ENCODE measurements around the gene SF3B1.
"Not testable (repeated sequence)": the region's sequence is repeated elsewhere in the genome, so short reads cannot be mapped to it uniquely, and the experiment has no call there.

SF3B1 gene

DNA sequence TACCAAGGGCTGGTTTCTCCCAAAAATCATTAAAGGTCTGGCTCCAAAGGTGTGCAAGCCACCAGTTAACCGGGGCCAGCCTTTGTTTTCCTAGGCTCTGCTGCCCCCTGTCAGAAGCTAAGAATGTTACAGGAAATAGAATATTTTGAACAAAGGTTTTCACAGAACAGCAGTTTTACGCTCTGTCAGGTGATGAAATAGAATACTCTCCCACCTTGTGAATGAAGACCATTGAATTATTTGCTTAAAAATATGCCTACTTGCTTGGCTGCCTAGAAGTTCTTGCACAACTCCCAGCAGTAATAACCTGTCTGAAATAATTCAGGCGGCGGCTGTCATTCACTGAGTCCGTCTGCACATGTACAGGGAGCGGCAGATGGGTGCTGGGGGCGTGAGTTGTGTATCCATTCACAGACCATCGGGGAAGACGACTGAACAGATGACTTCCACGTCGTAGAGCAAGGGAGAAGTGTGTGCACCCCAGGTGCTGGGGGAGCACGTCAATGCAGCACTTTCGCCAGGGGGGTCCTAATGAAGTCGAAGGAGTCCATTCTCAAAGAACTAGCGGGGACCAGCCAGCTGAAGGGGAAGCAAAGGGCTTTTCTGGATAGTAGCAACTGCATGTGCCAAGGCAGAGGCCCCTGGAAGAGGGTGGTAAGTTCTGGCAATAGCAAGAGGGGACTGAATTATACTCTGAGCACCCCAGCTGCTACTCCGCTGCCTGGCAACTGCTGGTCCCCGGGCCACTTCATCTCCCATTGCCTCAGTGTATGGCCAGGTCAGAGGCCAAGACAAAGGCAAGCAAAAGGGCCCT is 56.1 kb downstream of the SF3B1 start:
- Histone ChIP-seq H3K27ac (ENCODE audit: low read depth, low read length) (no peak overlapping the region), H3K9ac (ENCODE audit: low read depth, low read length) (no peak overlapping the region), H3K4me1 (ENCODE audit: control insufficient read depth, insufficient read depth, low read length) (no peaks in the 10 kb centered on the region), H3K4me3 (ENCODE audit: low read depth, low read length) (no peak overlapping the region), H3K36me3 (ENCODE audit: control insufficient read depth, insufficient read depth, low read length) (no peaks in the 10 kb centered on the region), H3K27me3 (ENCODE audit: control insufficient read depth, insufficient read depth, low read length) (no peaks in the 10 kb centered on the region), H3K9me3 (ENCODE audit: control insufficient read depth, insufficient read depth, low read length) (no peaks in the 10 kb centered on the region)

DNA sequence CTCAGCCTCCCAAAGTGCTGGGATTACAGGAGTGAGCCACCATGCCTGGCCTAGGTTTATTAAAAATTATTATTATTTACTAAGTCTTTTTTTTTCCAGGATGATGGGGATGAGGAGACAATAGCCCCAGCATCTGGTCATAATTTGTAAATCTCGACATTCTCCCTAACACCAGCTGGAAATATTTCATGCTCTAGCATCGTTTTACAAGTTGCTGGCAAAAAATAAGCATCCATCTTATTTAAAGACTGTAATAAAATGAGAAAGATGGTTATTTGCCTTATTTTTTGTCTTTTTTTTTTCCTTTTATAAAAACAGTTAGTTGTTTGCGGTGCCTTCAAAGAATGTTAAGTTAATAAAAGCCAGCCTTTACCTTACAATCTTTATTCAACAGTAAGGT is 56.7 kb downstream of the SF3B1 start:
- Histone ChIP-seq H3K9me3 (ENCODE audit: control insufficient read depth, insufficient read depth, low read length) (no peaks in the 10 kb centered on the region), H3K4me1 (ENCODE audit: control insufficient read depth, insufficient read depth, low read length) (no peaks in the 10 kb centered on the region), H3K36me3 (ENCODE audit: control insufficient read depth, insufficient read depth, low read length) (no peaks in the 10 kb centered on the region), H3K4me3 (ENCODE audit: low read depth, low read length) (no peak overlapping the region), H3K27ac (ENCODE audit: low read depth, low read length) (no peak overlapping the region), H3K9ac (ENCODE audit: low read depth, low read length) (no peak overlapping the region), H3K27me3 (ENCODE audit: control insufficient read depth, insufficient read depth, low read length) (no peaks in the 10 kb centered on the region)

DNA sequence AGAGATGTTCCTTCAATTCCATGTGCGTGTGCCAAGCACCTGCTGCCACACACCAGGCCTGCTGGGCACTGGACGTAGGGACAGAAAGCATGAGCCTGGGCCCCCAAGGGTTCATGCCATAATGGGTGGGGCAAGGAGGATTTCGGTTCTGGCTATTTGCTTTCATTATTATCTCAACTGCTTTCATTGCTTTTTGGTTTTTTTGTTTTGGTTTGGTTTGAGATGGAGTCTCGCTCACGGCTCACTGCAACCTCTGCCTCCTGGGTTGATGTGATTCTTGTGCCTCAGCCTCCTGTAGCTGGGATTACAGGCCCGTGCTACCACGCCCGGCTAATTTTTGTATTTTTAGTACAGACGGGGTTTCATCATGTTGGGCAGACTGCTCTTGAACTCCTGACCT is 57.2 kb downstream of the SF3B1 start:
- H3K4me1 ChIP-seq (ENCODE audit: control insufficient read depth, insufficient read depth, low read length), result no peaks in the 10 kb centered on the region
- no peak overlapping the region for H3K4me3 ChIP-seq (ENCODE audit: low read depth, low read length)
- no peaks in the 10 kb centered on the region for H3K9me3 ChIP-seq (ENCODE audit: control insufficient read depth, insufficient read depth, low read length)
- H3K9ac ChIP-seq (ENCODE audit: low read depth, low read length), result no peak overlapping the region
- no peaks in the 10 kb centered on the region for H3K27me3 ChIP-seq (ENCODE audit: control insufficient read depth, insufficient read depth, low read length)
- no peak overlapping the region for H3K27ac ChIP-seq (ENCODE audit: low read depth, low read length)
- no peaks in the 10 kb centered on the region for H3K36me3 ChIP-seq (ENCODE audit: control insufficient read depth, insufficient read depth, low read length)

DNA sequence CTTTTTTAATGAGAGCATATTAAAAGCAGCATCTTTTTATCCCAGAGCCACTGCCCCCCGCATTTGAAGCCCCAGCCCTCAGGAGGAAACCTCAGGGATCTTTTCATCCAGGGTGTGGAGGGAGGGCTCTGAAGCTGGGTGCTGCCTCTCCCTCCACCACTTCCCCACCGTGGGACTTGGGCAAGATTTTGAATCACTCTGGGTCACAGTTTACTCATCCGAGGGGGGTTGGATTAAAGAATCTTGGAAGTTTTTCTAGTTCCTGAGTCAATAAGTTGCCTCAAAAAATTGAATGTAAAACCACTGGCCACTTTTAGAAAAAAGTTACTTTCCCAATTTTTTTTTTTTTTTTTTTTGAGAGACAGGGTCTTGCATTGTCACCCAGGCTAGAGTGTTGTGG is 62.2 kb downstream of the SF3B1 start:
- H3K4me1 ChIP-seq (ENCODE audit: control insufficient read depth, insufficient read depth, low read length), result no peaks in the 10 kb centered on the region
- no peak overlapping the region for H3K4me3 ChIP-seq (ENCODE audit: low read depth, low read length)
- H3K9ac ChIP-seq (ENCODE audit: low read depth, low read length), result no peak overlapping the region
- no peaks in the 10 kb centered on the region for H3K9me3 ChIP-seq (ENCODE audit: control insufficient read depth, insufficient read depth, low read length)
- H3K27ac ChIP-seq (ENCODE audit: low read depth, low read length), result no peak overlapping the region
- H3K27me3 ChIP-seq (ENCODE audit: control insufficient read depth, insufficient read depth, low read length), result no peaks in the 10 kb centered on the region
- H3K36me3 ChIP-seq (ENCODE audit: control insufficient read depth, insufficient read depth, low read length), result no peaks in the 10 kb centered on the region

DNA sequence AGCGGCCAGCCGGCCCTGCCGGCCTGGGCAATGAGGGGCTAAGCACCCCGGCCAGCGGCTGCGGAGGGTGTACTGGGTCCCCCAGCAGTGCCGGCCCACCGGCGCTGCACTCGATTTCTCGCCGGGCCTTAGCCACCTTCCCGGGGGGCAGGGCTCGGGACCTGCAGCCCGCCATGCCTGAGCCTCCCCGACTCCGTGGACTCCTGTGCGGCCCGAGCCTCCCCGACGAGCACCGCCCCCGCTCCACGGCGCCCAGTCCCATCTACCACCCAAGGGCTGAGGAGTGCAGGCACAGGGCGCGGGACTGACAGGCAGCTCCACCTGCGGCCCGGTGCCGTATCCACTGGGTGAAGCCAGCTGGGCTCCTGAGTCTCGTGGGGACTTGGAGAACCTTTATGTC is 64.2 kb downstream of the SF3B1 start:
- H3K4me1 ChIP-seq (ENCODE audit: control insufficient read depth, insufficient read depth, low read length); H3K27ac ChIP-seq (ENCODE audit: low read depth, low read length); H3K36me3 ChIP-seq (ENCODE audit: control insufficient read depth, insufficient read depth, low read length); H3K27me3 ChIP-seq (ENCODE audit: control insufficient read depth, insufficient read depth, low read length); H3K9me3 ChIP-seq (ENCODE audit: control insufficient read depth, insufficient read depth, low read length); H3K4me3 ChIP-seq (ENCODE audit: low read depth, low read length); H3K9ac ChIP-seq (ENCODE audit: low read depth, low read length): not testable (repeated sequence)

DNA sequence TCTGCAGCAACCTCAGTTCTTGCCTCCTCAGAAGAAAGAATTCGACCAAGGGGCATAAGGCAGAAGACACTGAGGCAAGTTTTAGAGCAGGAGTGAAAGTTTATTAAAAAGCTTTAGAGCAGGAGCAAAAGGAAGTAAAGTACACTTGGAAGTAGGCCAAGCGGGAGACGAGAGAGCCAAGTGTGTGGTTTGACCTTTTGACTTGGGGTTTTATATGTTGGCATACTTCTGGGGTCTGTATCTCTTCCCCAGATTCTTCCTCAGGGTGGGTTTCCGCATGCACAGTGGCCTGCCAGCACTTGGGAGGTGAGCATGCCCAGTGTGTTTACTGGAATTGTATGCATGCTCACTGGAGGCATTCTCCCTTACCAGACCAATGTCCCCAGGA is 64.9 kb downstream of the SF3B1 start:
- H3K9me3 ChIP-seq (ENCODE audit: control insufficient read depth, insufficient read depth, low read length), result no peaks in the 10 kb centered on the region
- no peak overlapping the region for H3K27ac ChIP-seq (ENCODE audit: low read depth, low read length)
- no peaks in the 10 kb centered on the region for H3K4me1 ChIP-seq (ENCODE audit: control insufficient read depth, insufficient read depth, low read length)
- no peak overlapping the region for H3K9ac ChIP-seq (ENCODE audit: low read depth, low read length)
- no peaks in the 10 kb centered on the region for H3K36me3 ChIP-seq (ENCODE audit: control insufficient read depth, insufficient read depth, low read length)
- H3K27me3 ChIP-seq (ENCODE audit: control insufficient read depth, insufficient read depth, low read length), result no peaks in the 10 kb centered on the region
- H3K4me3 ChIP-seq (ENCODE audit: low read depth, low read length), result no peak overlapping the region

DNA sequence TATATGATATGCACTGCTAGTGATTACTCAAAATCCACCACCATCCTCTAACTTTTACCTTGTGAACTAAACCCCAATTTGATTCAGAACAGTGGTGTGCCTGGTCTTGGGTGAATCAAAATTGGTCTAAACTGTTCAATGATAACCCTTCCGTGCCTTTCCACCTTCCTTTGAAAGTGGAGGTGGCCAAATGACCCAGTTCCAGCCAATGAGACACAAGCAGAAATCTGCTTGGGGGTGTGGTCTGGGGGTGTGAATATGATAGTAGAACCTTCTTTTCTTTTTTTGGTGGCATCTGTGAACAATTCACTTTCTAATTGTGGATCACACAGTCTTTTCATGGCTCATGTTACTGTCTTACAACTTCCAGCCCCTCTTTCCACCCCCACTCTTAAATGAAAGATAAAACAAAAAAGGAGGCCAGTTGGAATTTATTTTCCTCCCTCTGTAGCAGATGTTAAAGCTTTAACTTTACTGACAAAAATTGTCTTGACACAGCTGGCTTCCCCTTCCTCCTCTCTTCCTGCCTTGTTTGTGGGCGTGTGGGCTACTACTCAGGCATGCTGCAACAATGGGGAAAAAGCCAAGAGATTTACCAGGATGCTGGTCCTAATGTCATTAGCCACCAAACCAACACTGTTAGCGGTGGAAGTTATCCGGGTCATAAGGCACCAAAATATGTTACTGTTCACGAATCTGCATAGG is 65.4 kb downstream of the SF3B1 start:
- no peaks in the 10 kb centered on the region for H3K9me3 ChIP-seq (ENCODE audit: control insufficient read depth, insufficient read depth, low read length)
- H3K4me1 ChIP-seq (ENCODE audit: control insufficient read depth, insufficient read depth, low read length), result no peaks in the 10 kb centered on the region
- H3K36me3 ChIP-seq (ENCODE audit: control insufficient read depth, insufficient read depth, low read length), result no peaks in the 10 kb centered on the region
- H3K9ac ChIP-seq (ENCODE audit: low read depth, low read length), result no peak overlapping the region
- no peak overlapping the region for H3K27ac ChIP-seq (ENCODE audit: low read depth, low read length)
- H3K4me3 ChIP-seq (ENCODE audit: low read depth, low read length), result no peak overlapping the region
- H3K27me3 ChIP-seq (ENCODE audit: control insufficient read depth, insufficient read depth, low read length), result no peaks in the 10 kb centered on the region

DNA sequence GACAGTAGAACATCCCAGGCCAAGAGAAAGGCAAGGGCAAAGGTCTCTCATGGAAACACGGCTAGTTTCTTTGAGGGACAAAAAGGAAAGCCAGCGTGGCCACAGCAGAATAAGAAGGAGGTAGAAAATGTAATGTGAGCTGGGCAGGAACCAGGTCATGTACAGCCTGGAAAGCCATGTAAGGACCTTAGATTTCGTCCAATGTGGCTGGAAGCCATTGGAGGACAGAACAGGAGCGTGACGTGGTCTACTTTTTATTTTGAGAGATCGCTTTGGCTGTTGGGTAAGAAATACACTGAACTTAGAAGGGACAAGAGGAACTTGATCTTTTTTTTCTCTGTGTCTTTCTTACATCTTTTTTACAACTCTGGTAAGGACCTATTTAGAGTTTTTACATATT is 66.4 kb downstream of the SF3B1 start:
- Histone ChIP-seq H3K4me3 (ENCODE audit: low read depth, low read length) (no peak overlapping the region), H3K9me3 (ENCODE audit: control insufficient read depth, insufficient read depth, low read length) (no peaks in the 10 kb centered on the region), H3K27me3 (ENCODE audit: control insufficient read depth, insufficient read depth, low read length) (no peaks in the 10 kb centered on the region), H3K27ac (ENCODE audit: low read depth, low read length) (no peak overlapping the region), H3K36me3 (ENCODE audit: control insufficient read depth, insufficient read depth, low read length) (no peaks in the 10 kb centered on the region), H3K4me1 (ENCODE audit: control insufficient read depth, insufficient read depth, low read length) (no peaks in the 10 kb centered on the region), H3K9ac (ENCODE audit: low read depth, low read length) (no peak overlapping the region)

DNA sequence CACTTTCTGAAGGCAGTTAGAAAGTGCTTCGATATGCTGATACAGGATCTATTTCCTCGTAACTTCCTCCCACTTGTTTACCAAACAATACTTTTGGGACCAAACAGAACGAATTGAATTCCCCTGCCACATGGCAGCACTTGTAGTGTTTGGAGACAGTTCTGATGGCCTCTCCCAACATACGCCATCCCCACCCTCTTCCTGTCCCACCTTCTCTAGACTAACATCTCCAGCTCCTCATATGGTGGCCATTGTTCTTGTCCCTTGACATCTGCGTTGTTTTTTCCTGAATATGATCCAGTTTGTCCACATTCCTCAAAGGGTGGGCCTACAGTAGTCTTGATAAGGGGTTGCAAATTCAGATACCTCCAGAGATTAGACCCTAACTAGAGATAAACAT is 70.8 kb downstream of the SF3B1 start:
- no peaks in the 10 kb centered on the region for H3K9me3 ChIP-seq (ENCODE audit: control insufficient read depth, insufficient read depth, low read length)
- H3K36me3 ChIP-seq (ENCODE audit: control insufficient read depth, insufficient read depth, low read length), result no peaks in the 10 kb centered on the region
- H3K27me3 ChIP-seq (ENCODE audit: control insufficient read depth, insufficient read depth, low read length), result no peaks in the 10 kb centered on the region
- no peak overlapping the region for H3K27ac ChIP-seq (ENCODE audit: low read depth, low read length)
- H3K4me3 ChIP-seq (ENCODE audit: low read depth, low read length), result no peak overlapping the region
- H3K4me1 ChIP-seq (ENCODE audit: control insufficient read depth, insufficient read depth, low read length), result no peaks in the 10 kb centered on the region
- H3K9ac ChIP-seq (ENCODE audit: low read depth, low read length), result no peak overlapping the region

DNA sequence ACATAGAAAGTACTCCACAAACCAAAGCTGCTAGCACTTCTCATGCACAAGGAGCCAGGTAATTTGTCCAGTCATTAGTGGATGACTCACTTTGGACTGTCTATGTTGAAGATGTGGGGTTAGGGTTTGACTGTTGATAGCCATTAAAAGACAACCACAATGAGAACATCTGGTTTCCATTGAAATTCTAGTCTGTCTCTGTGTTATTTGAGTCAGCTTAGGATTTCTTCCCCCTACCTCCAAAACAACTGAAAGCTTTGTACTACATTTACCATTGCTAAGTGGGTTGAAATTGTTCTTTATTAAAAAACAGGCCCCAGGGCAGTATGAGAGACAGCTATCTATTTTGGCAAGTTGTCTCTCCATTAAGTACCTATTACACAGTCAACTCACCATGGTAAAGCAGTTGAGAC is 74.1 kb downstream of the SF3B1 start:
- no peak overlapping the region for H3K4me3 ChIP-seq (ENCODE audit: low read depth, low read length)
- H3K27ac ChIP-seq (ENCODE audit: low read depth, low read length), result no peak overlapping the region
- H3K27me3 ChIP-seq (ENCODE audit: control insufficient read depth, insufficient read depth, low read length), result no peaks in the 10 kb centered on the region
- no peaks in the 10 kb centered on the region for H3K4me1 ChIP-seq (ENCODE audit: control insufficient read depth, insufficient read depth, low read length)
- no peaks in the 10 kb centered on the region for H3K36me3 ChIP-seq (ENCODE audit: control insufficient read depth, insufficient read depth, low read length)
- no peak overlapping the region for H3K9ac ChIP-seq (ENCODE audit: low read depth, low read length)
- no peaks in the 10 kb centered on the region for H3K9me3 ChIP-seq (ENCODE audit: control insufficient read depth, insufficient read depth, low read length)

DNA sequence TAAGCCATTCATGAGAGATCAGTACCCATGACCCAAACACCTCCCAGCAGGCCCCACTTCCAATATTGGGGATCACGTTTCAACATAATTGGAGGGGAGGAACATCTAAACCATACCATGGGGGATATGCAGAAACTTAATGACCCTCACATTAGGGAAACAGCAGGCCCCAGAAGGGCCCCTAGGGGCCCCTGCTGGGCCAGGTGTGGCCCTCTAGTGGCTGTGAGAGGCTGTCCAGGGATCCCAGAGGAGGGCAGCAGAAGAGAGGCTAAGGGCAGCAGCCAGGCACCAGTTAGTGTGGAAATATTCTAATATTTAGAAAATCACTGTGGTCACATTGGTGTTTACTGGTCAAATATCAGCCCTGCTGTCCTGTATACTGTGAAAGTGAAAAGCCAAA is 75.0 kb downstream of the SF3B1 start:
- H3K9ac ChIP-seq (ENCODE audit: low read depth, low read length), result no peak overlapping the region
- H3K4me3 ChIP-seq (ENCODE audit: low read depth, low read length), result no peak overlapping the region
- no peaks in the 10 kb centered on the region for H3K36me3 ChIP-seq (ENCODE audit: control insufficient read depth, insufficient read depth, low read length)
- no peaks in the 10 kb centered on the region for H3K9me3 ChIP-seq (ENCODE audit: control insufficient read depth, insufficient read depth, low read length)
- H3K27ac ChIP-seq (ENCODE audit: low read depth, low read length), result no peak overlapping the region
- H3K27me3 ChIP-seq (ENCODE audit: control insufficient read depth, insufficient read depth, low read length), result no peaks in the 10 kb centered on the region
- H3K4me1 ChIP-seq (ENCODE audit: control insufficient read depth, insufficient read depth, low read length), result no peaks in the 10 kb centered on the region

Data from HUES48 (cell line).